Measurements from ENCODE around the gene SP140. TPM values are rescaled to one million over a fixed set of nuclear protein-coding genes. Genes with fewer than 3 reads are reported as not detected.

Gene SP140
- polyA plus RNA-seq, 1 experiment = 1.5 TPM

DNA sequence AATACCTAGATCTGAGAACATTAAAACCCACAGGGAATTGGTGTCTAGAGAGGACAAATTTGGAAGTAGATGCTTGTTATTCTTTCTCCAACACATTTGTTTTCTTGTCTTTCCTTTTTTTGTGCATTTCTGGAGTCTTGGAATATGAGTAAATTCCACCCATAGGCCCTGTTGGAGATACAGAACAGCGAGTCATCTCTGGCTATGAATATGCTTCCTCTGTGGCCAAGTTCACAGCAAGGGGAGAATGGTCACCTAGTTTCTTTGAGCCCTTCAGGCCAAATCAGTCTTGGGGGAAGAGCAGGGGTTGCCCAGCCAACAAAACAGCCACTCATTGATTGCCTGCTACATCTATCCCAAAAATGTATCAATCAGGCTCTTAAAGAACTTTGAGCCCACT, 132.8 kb downstream of the SP140 start:
- CTCF ChIA-PET = no interaction called here
- TF ChIP-seq, protein P1, sequence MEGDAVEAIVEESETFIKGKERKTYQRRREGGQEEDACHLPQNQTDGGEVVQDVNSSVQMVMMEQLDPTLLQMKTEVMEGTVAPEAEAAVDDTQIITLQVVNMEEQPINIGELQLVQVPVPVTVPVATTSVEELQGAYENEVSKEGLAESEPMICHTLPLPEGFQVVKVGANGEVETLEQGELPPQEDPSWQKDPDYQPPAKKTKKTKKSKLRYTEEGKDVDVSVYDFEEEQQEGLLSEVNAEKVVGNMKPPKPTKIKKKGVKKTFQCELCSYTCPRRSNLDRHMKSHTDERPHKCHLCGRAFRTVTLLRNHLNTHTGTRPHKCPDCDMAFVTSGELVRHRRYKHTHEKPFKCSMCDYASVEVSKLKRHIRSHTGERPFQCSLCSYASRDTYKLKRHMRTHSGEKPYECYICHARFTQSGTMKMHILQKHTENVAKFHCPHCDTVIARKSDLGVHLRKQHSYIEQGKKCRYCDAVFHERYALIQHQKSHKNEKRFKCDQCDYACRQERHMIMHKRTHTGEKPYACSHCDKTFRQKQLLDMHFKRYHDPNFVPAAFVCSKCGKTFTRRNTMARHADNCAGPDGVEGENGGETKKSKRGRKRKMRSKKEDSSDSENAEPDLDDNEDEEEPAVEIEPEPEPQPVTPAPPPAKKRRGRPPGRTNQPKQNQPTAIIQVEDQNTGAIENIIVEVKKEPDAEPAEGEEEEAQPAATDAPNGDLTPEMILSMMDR (IDR thresholded peaks at IDR 0.05; ENCODE audit: low read depth, low read length) = no peak
- Histone ChIP-seq H3K4me3 (ENCODE audit: low read depth, low read length) (no peak overlapping the region), H3K27me3 (ENCODE audit: control insufficient read depth, insufficient read depth, low read length) (no peaks in the 10 kb centered on the region), H3K9me3 (ENCODE audit: control insufficient read depth, insufficient read depth, low read length) (no peaks in the 10 kb centered on the region), H3K27ac (ENCODE audit: low read depth, low read length) (no peak overlapping the region)
- POLR2A ChIA-PET = no interaction called here
- DNase-seq (ENCODE audit: low read depth, low spot score) = no peak

DNA sequence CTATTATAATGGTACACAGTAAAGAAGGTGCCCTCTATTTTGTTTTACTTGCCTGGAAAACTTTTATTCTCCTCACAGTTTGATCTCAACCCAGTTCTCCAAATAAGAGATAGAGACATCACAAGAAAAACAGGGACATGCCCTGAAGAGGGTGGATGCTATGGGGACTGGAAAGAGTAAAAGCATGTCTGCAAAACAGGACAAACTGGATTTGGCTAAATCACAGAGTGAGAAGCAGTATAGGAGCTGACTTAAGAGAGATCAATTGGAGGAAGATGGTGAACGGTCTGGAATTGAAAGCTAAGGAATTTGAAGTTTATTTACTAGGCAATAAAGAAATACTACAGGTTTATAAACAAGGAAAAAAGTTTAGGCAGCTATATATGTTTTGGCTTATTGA, 134.5 kb downstream of the SP140 start:
- no peak for DNase-seq (ENCODE audit: low read depth, low spot score)
- Histone ChIP-seq H3K4me3 (ENCODE audit: low read depth, low read length) (no peak overlapping the region), H3K9me3 (ENCODE audit: control insufficient read depth, insufficient read depth, low read length) (no peaks in the 10 kb centered on the region), H3K27me3 (ENCODE audit: control insufficient read depth, insufficient read depth, low read length) (no peaks in the 10 kb centered on the region), H3K27ac (ENCODE audit: low read depth, low read length) (no peak overlapping the region)
- ChIA-PET CTCF (no interaction called here), POLR2A (no interaction called here)
- TF ChIP-seq, protein P1 (IDR thresholded peaks at IDR 0.05; ENCODE audit: low read depth, low read length) = no peak

DNA sequence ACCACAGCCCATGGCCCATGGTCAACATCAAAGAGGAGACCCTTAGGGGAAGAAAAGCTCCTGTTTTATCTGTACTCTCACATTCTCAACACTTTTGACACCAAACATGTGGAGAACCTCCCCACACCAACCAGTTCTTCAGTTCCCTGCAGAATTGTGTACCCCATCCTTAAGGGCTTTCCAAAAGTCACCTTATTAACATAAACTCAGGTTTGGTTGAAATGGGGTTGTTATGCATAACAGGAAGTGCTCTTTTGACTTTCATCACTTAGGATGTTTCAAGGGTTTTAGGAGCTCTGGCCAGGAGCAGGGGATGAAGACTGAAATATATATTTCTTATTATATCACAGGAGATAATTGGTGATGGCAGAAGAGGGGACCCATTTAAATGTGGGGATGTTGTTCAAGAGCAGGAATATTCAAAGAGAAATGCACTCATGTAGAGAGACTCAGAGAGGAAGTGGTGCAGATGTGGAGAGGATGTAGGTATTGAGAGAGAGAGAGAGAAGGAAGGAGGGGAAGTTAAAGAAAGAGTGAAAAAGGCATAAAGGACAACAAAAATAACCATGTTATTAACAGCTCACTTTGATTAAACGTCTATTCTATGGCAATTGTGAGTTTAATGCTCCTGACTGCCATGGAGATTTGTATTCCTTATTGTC, 136.6 kb downstream of the SP140 start:
- ChIA-PET POLR2A (no interaction called here), CTCF (no interaction called here)
- Histone ChIP-seq H3K27me3 (ENCODE audit: control insufficient read depth, insufficient read depth, low read length) (no peaks in the 10 kb centered on the region), H3K27ac (ENCODE audit: low read depth, low read length) (no peak overlapping the region), H3K9me3 (ENCODE audit: control insufficient read depth, insufficient read depth, low read length) (no peaks in the 10 kb centered on the region), H3K4me3 (ENCODE audit: low read depth, low read length) (no peak overlapping the region)
- TF ChIP-seq, protein P1 (IDR thresholded peaks at IDR 0.05; ENCODE audit: low read depth, low read length) = no peak
- no peak for DNase-seq (ENCODE audit: low read depth, low spot score)

Other genes with a start within 250 kb of the SP140 start
- gene SLC16A14, start 156.8 kb upstream of the SP140 start, polyA plus RNA-seq (2011; rRNA removed) = 2.1 and 2.7 TPM in 2 replicates
- gene SP110, start 5.8 kb upstream of the SP140 start, polyA plus RNA-seq (2011; rRNA removed) = 7.8 and 8.2 TPM in 2 replicates
- gene SP140L, start 101.5 kb downstream of the SP140 start, polyA plus RNA-seq (2011; rRNA removed) = 11.4 and 13.4 TPM in 2 replicates
- 60.1 and 71.2 TPM in 2 replicates for gene SP100, start 190.5 kb downstream of the SP140 start, polyA plus RNA-seq (2011; rRNA removed)

All from AG04450 (cell line).